GM18508 (cell line): ENCODE data around the gene MMADHC.
"Not testable (repeated sequence)": the region's sequence is repeated elsewhere in the genome, so short reads cannot be mapped to it uniquely, and the experiment has no call there.

ENCODE experiments used
- ATAC-seq: cut with Tn5 transposase; IDR thresholded peaks from one replicate; pipeline ENCODE4 v1.9.1; 2021; ENCODE audit warnings: moderate number of reproducible peaks; ENCODE audit not compliant: insufficient read depth, unreplicated experiment

MMADHC gene

GRCh38 chr2:149595056-149595963, 7.7 kb upstream of the MMADHC start:
- ATAC-seq = no peak

- no peak for ATAC-seq
Observed at GRCh38 chr2:149594411-149594810, 6.8 kb upstream of the MMADHC start.

- ATAC-seq = peak; percentile 23
Observed at GRCh38 chr2:149587950-149588487, 444 bp upstream of the MMADHC start.

- ATAC-seq = no peak
Observed at GRCh38 chr2:149586898-149587219, 716 bp downstream of the MMADHC start.

- no peak for ATAC-seq
Observed at GRCh38 chr2:149586063-149586462, 1.5 kb downstream of the MMADHC start.

- ATAC-seq = no peak
Observed at GRCh38 chr2:149585166-149585885, 2.2 kb downstream of the MMADHC start.

GRCh38 chr2:149579972-149580882, 7.3 kb downstream of the MMADHC start:
- no peak for ATAC-seq

GRCh38 chr2:149577269-149577668, 10.3 kb downstream of the MMADHC start:
- ATAC-seq = no peak

- no peak for ATAC-seq
Observed at GRCh38 chr2:149575752-149576151, 11.8 kb downstream of the MMADHC start.

GRCh38 chr2:149575277-149575676, 12.3 kb downstream of the MMADHC start:
- ATAC-seq = no peak

- no peak for ATAC-seq
Observed at GRCh38 chr2:149573760-149574159, 13.8 kb downstream of the MMADHC start.

GRCh38 chr2:149572102-149572953, 15.2 kb downstream of the MMADHC start:
- no peak for ATAC-seq

- ATAC-seq = no peak
Observed at GRCh38 chr2:149568138-149568537, 19.4 kb downstream of the MMADHC start.

GRCh38 chr2:149566652-149567051, 20.9 kb downstream of the MMADHC start:
- ATAC-seq = no peak

GRCh38 chr2:149565625-149566024, 21.9 kb downstream of the MMADHC start:
- not testable (repeated sequence) for ATAC-seq

- ATAC-seq = no peak
Observed at GRCh38 chr2:149564983-149565382, 22.6 kb downstream of the MMADHC start.

- ATAC-seq = no peak
Observed at GRCh38 chr2:149564097-149564496, 23.5 kb downstream of the MMADHC start.

GRCh38 chr2:149562324-149562723, 25.3 kb downstream of the MMADHC start:
- ATAC-seq = no peak

- no peak for ATAC-seq
Observed at GRCh38 chr2:149561309-149561926, 26.2 kb downstream of the MMADHC start.
